GM11168 (cell line): Measurements from ENCODE around the gene SPAG17.

ENCODE experiments used
- in situ Hi-C: fragments of 300-500 bp; cut with MboI; formaldehyde crosslinking; loops from one replicate; pipeline ENCODE4 v1.12.0; 2022; ENCODE audit warnings: low sequenced_read_pairs; ENCODE audit not compliant: unreplicated experiment

SPAG17 gene

GRCh38 chr1:118177998-118178397, 7.0 kb downstream of the SPAG17 start:
- in situ Hi-C loops: no loop called here

GRCh38 chr1:118169016-118169415, 16.0 kb downstream of the SPAG17 start:
- in situ Hi-C loops: loop anchor here (25.0 kb wide), 1 partner anchor 843 kb away; no protein-coding TSS in a partner anchor

GRCh38 chr1:118160806-118161205, 24.2 kb downstream of the SPAG17 start:
- in situ Hi-C loops: loop anchor here (25.0 kb wide), 1 partner anchor 851 kb away; no protein-coding TSS in a partner anchor

GRCh38 chr1:118159569-118159968, 25.5 kb downstream of the SPAG17 start:
- in situ Hi-C loops: loop anchor here (25.0 kb wide), 1 partner anchor 853 kb away; no protein-coding TSS in a partner anchor

- in situ Hi-C loops: loop anchor here (25.0 kb wide), 1 partner anchor 853 kb away; no protein-coding TSS in a partner anchor
Observed at GRCh38 chr1:118158924-118159323, 26.1 kb downstream of the SPAG17 start.

GRCh38 chr1:118157506-118157905, 27.5 kb downstream of the SPAG17 start:
- in situ Hi-C loops: loop anchor here (25.0 kb wide), 1 partner anchor 855 kb away; no protein-coding TSS in a partner anchor

- in situ Hi-C loops: loop anchor here (25.0 kb wide), 1 partner anchor 857 kb away; no protein-coding TSS in a partner anchor
Observed at GRCh38 chr1:118155106-118155505, 29.9 kb downstream of the SPAG17 start.

- in situ Hi-C loops: loop anchor here (25.0 kb wide), 1 partner anchor 858 kb away; no protein-coding TSS in a partner anchor
Observed at GRCh38 chr1:118154220-118154619, 30.8 kb downstream of the SPAG17 start.

- in situ Hi-C loops: loop anchor here (25.0 kb wide), 1 partner anchor 861 kb away; no protein-coding TSS in a partner anchor
Observed at GRCh38 chr1:118151312-118151937, 33.6 kb downstream of the SPAG17 start.

GRCh38 chr1:118149799-118150198, 35.2 kb downstream of the SPAG17 start:
- in situ Hi-C loops: loop anchor here (25.0 kb wide), 1 partner anchor 863 kb away; no protein-coding TSS in a partner anchor

- in situ Hi-C loops: no loop called here
Observed at GRCh38 chr1:118148034-118148433, 37.0 kb downstream of the SPAG17 start.

GRCh38 chr1:118147522-118147921, 37.5 kb downstream of the SPAG17 start:
- in situ Hi-C loops: no loop called here

- in situ Hi-C loops: no loop called here
Observed at GRCh38 chr1:118145721-118146120, 39.3 kb downstream of the SPAG17 start.

GRCh38 chr1:118144684-118145083, 40.3 kb downstream of the SPAG17 start:
- in situ Hi-C loops: no loop called here

- in situ Hi-C loops: no loop called here
Observed at GRCh38 chr1:118143831-118144230, 41.2 kb downstream of the SPAG17 start.

GRCh38 chr1:118143121-118143520, 41.9 kb downstream of the SPAG17 start:
- in situ Hi-C loops: no loop called here

GRCh38 chr1:118142546-118142945, 42.5 kb downstream of the SPAG17 start:
- in situ Hi-C loops: no loop called here

GRCh38 chr1:118137900-118138299, 47.1 kb downstream of the SPAG17 start:
- in situ Hi-C loops: no loop called here

GRCh38 chr1:118136187-118136941, 48.7 kb downstream of the SPAG17 start:
- in situ Hi-C loops: no loop called here

GRCh38 chr1:118132000-118132399, 53.0 kb downstream of the SPAG17 start:
- in situ Hi-C loops: no loop called here

- in situ Hi-C loops: no loop called here
Observed at GRCh38 chr1:118128761-118129160, 56.3 kb downstream of the SPAG17 start.
